ENCODE measurements around the gene SGO2.
A peak's percentile ranks its signal among the peaks of the same experiment; 100 is the strongest.

The SGO2 gene

GRCh38 chr2:200525882-200526651, at the start of gene SGO2:
TSS of gene SGO2 (plus strand) at chr2:200526207. CDS start at chr2:200532976, 6,769 bp downstream.
- ATAC-seq: peak; percentile 100
- TF ChIP-seq RARB (CRISPR knock-in tag; IDR thresholded peaks at IDR 0.05) (no peak), ESRRG (CRISPR knock-in tag; IDR thresholded peaks at IDR 0.05) (no peak), PATZ1 (CRISPR knock-in tag; IDR thresholded peaks at IDR 0.05; ENCODE audit: borderline replicate concordance) (no peak), SNAI2 (CRISPR knock-in tag; IDR thresholded peaks at IDR 0.05) (no peak), BACH2 (CRISPR knock-in tag; IDR thresholded peaks at IDR 0.05; ENCODE audit: borderline replicate concordance) (no peak), GLIS3 (CRISPR knock-in tag; IDR thresholded peaks at IDR 0.05) (no peak), ZC3H10 (CRISPR knock-in tag; IDR thresholded peaks at IDR 0.05) (no peak), TSHZ2 (CRISPR knock-in tag; IDR thresholded peaks at IDR 0.05) (no peak), ZNF70 (CRISPR knock-in tag; IDR thresholded peaks at IDR 0.05) (no peak), TOX (CRISPR knock-in tag; IDR thresholded peaks at IDR 0.05; ENCODE audit: borderline replicate concordance) (no peak), ZNF8 (CRISPR knock-in tag; IDR thresholded peaks at IDR 0.05) (no peak), ZFP3 (CRISPR knock-in tag; IDR thresholded peaks at IDR 0.05) (no peak), CREB5 (CRISPR knock-in tag; IDR thresholded peaks at IDR 0.05; ENCODE audit: low read depth) (no peak), CSRNP3 (CRISPR knock-in tag; IDR thresholded peaks at IDR 0.05) (no peak)

- no peak for ATAC-seq
- TF ChIP-seq RARB (CRISPR knock-in tag; IDR thresholded peaks at IDR 0.05): no peak
- no peak for TF ChIP-seq CREB5 (CRISPR knock-in tag; IDR thresholded peaks at IDR 0.05; ENCODE audit: low read depth)
- no peak for TF ChIP-seq BACH2 (CRISPR knock-in tag; IDR thresholded peaks at IDR 0.05; ENCODE audit: borderline replicate concordance)
- TF ChIP-seq TCF4 (CRISPR knock-in tag; IDR thresholded peaks at IDR 0.05; ENCODE audit: borderline replicate concordance): no peak
- TF ChIP-seq CSRNP3 (CRISPR knock-in tag; IDR thresholded peaks at IDR 0.05): no peak
- TF ChIP-seq ISL1 (CRISPR knock-in tag; IDR thresholded peaks at IDR 0.05): no peak
- no peak for TF ChIP-seq GLIS3 (CRISPR knock-in tag; IDR thresholded peaks at IDR 0.05)
- no peak for TF ChIP-seq POU6F1 (CRISPR knock-in tag; IDR thresholded peaks at IDR 0.05; ENCODE audit: borderline replicate concordance, low read depth)
- no peak for TF ChIP-seq ZNF8 (CRISPR knock-in tag; IDR thresholded peaks at IDR 0.05)
- no peak for TF ChIP-seq SNAI2 (CRISPR knock-in tag; IDR thresholded peaks at IDR 0.05)
- TF ChIP-seq PPARA (CRISPR knock-in tag; IDR thresholded peaks at IDR 0.05; ENCODE audit: borderline replicate concordance): no peak
- no peak for TF ChIP-seq ARNTL (CRISPR knock-in tag; IDR thresholded peaks at IDR 0.05; ENCODE audit: borderline replicate concordance, low read depth)
- TF ChIP-seq CSDC2 (CRISPR knock-in tag; IDR thresholded peaks at IDR 0.05): no peak
- no peak for TF ChIP-seq ZNF70 (CRISPR knock-in tag; IDR thresholded peaks at IDR 0.05)
- no peak for TF ChIP-seq OSR1 (CRISPR knock-in tag; IDR thresholded peaks at IDR 0.05)
- TF ChIP-seq ZFP3 (CRISPR knock-in tag; IDR thresholded peaks at IDR 0.05): no peak
- no peak for TF ChIP-seq TOX (CRISPR knock-in tag; IDR thresholded peaks at IDR 0.05; ENCODE audit: borderline replicate concordance)
- no peak for TF ChIP-seq PATZ1 (CRISPR knock-in tag; IDR thresholded peaks at IDR 0.05; ENCODE audit: borderline replicate concordance)
- no peak for TF ChIP-seq ESRRG (CRISPR knock-in tag; IDR thresholded peaks at IDR 0.05)
- TF ChIP-seq ZC3H10 (CRISPR knock-in tag; IDR thresholded peaks at IDR 0.05): no peak
These were observed 49.2 kb upstream of the SGO2 start for GRCh38 chr2:200476836-200477235.

All from SK-N-SH treated with all-trans-retinoic acid at 6 μM for 48 hours (cell line).